ENCODE data around the gene TACC2. TPM values are rescaled to one million over a fixed set of nuclear protein-coding genes. Genes with fewer than 3 reads are reported as not detected.

Gene TACC2
- total RNA-seq, 1 donor from 2014 or later: 32.2 TPM

DNA sequence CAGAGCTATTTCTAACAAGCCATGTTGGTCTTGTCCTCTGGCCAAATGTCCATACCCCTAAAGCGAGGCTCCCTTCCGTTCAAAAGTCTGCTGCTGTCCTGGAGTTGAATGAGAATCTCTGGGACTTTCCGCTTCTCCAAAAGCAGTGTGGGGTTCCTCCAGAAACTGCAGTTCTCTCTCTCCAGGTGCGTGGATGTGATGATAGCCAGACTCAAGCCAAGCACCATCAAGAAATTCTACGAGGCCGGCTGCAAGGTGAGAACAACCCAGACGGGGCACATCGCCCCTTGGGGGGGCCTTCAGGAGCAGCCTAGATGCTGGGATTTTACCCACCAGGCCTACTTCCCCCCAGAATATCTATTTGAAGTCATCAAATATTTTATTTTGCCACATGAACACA, 308.6 kb downstream of the TACC2 start:
- no peak overlapping the region for H3K4me3 Mint-ChIP-seq (ENCODE audit: unreplicated experiment)
- H3K36me3 Mint-ChIP-seq (ENCODE audit: low read depth, unreplicated experiment): no peaks in the 10 kb centered on the region
- H3K4me1 Mint-ChIP-seq (ENCODE audit: unreplicated experiment): peaks cover 19% of the 10 kb centered on the region
- H3K9me3 Mint-ChIP-seq (ENCODE audit: unreplicated experiment): no peaks in the 10 kb centered on the region
- no peak for DNase-seq (ENCODE audit: low spot score)
- peaks cover 6% of the 10 kb centered on the region for H3K27me3 Mint-ChIP-seq (ENCODE audit: unreplicated experiment)
- TF ChIP-seq, protein P1, sequence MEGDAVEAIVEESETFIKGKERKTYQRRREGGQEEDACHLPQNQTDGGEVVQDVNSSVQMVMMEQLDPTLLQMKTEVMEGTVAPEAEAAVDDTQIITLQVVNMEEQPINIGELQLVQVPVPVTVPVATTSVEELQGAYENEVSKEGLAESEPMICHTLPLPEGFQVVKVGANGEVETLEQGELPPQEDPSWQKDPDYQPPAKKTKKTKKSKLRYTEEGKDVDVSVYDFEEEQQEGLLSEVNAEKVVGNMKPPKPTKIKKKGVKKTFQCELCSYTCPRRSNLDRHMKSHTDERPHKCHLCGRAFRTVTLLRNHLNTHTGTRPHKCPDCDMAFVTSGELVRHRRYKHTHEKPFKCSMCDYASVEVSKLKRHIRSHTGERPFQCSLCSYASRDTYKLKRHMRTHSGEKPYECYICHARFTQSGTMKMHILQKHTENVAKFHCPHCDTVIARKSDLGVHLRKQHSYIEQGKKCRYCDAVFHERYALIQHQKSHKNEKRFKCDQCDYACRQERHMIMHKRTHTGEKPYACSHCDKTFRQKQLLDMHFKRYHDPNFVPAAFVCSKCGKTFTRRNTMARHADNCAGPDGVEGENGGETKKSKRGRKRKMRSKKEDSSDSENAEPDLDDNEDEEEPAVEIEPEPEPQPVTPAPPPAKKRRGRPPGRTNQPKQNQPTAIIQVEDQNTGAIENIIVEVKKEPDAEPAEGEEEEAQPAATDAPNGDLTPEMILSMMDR (IDR thresholded peaks at IDR 0.05; ENCODE audit: unreplicated experiment): no peak
- no peak overlapping the region for H3K27ac Mint-ChIP-seq (ENCODE audit: unreplicated experiment)

DNA sequence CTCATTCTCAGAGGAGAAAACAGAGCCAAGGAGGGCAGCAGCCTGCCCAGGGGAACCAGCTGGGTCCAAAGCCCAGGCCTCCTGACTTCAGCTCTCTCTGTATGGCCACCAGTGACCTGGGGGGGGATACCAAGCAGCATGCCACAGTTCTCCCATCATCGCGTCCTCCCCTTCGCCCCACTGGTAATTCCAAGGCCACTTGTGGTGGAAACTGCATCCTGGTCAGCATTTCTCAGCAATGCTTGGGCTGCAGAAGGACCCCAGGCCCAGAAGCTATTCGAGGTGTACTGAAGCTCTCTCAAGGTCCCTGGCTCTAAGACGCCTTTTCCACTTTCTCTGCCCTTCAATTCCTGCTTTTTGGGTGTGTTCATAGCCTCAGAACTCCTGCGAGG, 309.2 kb downstream of the TACC2 start:
- H3K4me3 Mint-ChIP-seq (ENCODE audit: unreplicated experiment): no peak overlapping the region
- no peaks in the 10 kb centered on the region for H3K9me3 Mint-ChIP-seq (ENCODE audit: unreplicated experiment)
- TF ChIP-seq, protein P1 (IDR thresholded peaks at IDR 0.05; ENCODE audit: unreplicated experiment): no peak
- H3K36me3 Mint-ChIP-seq (ENCODE audit: low read depth, unreplicated experiment): no peaks in the 10 kb centered on the region
- no peak for DNase-seq (ENCODE audit: low spot score)
- H3K27ac Mint-ChIP-seq (ENCODE audit: unreplicated experiment): no peak overlapping the region
- peaks cover 6% of the 10 kb centered on the region for H3K27me3 Mint-ChIP-seq (ENCODE audit: unreplicated experiment)
- peaks cover 19% of the 10 kb centered on the region for H3K4me1 Mint-ChIP-seq (ENCODE audit: unreplicated experiment)

DNA sequence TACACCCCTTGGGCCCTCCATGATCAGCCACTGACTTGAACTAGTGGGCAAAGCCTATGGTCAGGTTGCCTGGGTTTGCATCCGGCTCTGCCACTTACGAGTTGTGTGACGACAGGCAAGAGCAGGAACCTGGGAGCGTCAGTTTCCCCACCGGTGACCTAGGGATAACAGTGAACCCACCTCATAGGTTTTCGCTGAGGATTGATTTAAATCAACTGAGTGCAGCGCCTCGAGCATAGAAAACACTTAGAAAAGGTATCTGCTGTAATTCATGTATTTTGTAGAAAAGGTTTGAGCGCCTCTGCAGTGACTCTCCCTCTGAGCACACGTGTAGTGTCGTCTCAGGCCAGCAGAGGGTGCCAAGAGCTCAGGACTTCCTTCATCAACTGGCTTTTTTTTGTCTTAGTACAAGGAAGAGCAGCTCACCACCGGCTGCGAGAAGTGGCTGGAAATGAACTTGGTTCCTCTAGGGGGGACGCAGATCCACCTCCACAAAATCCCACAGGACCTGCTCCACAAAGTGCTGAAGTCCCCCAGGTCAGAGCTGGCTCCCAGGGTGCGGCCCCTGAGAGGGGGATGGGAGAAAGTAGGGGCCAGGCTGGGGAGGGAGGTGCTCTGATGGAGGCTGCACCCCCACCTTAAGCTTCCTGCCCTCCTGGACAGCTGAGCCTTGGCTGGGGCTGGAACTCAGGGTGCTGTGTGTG, 309.8 kb downstream of the TACC2 start:
- Mint-ChIP-seq H3K27ac (ENCODE audit: unreplicated experiment) (no peak overlapping the region), H3K36me3 (ENCODE audit: low read depth, unreplicated experiment) (no peaks in the 10 kb centered on the region), H3K4me3 (ENCODE audit: unreplicated experiment) (no peak overlapping the region), H3K9me3 (ENCODE audit: unreplicated experiment) (no peaks in the 10 kb centered on the region), H3K4me1 (ENCODE audit: unreplicated experiment) (peaks cover 19% of the 10 kb centered on the region), H3K27me3 (ENCODE audit: unreplicated experiment) (peaks cover 6% of the 10 kb centered on the region)
- TF ChIP-seq, protein P1 (IDR thresholded peaks at IDR 0.05; ENCODE audit: unreplicated experiment): peak; percentile 80
- peak; percentile 69 for DNase-seq (ENCODE audit: low spot score)

DNA sequence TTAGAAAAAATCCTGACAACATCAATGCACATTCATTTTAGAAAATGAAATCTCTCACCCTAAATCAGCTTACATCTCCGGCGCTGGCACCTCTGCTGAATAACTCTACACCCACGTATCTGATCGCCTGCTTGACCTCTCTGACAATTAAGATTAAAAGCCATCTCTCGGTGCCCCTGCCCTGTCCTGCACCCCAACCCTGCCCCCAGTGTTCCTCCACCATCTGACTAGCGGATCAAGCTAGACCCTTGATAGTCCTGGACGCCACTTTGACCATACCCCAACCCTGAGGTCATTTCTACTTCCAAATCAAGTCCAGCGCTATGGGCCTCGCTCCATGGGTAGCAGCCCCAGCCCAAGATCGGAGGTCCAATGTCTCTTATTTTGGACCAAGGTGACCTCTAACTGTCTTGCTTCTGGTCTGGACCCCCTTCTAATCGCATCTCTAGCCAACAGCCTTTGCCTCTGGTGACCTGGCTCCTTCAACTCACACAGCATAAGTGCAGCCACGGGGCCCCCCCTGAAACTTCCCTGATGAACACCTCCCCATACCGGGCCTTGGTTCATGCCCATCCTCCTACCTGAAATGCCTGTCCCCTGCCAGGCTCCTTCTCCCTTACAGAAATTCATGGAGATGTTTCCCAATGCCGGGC, 310.6 kb downstream of the TACC2 start:
- Mint-ChIP-seq H3K4me1 (ENCODE audit: unreplicated experiment) (peaks cover 14% of the 10 kb centered on the region), H3K27me3 (ENCODE audit: unreplicated experiment) (peaks cover 6% of the 10 kb centered on the region), H3K4me3 (ENCODE audit: unreplicated experiment) (no peak overlapping the region), H3K27ac (ENCODE audit: unreplicated experiment) (no peak overlapping the region), H3K36me3 (ENCODE audit: low read depth, unreplicated experiment) (no peaks in the 10 kb centered on the region), H3K9me3 (ENCODE audit: unreplicated experiment) (no peaks in the 10 kb centered on the region)
- TF ChIP-seq, protein P1 (IDR thresholded peaks at IDR 0.05; ENCODE audit: unreplicated experiment): no peak
- no peak for DNase-seq (ENCODE audit: low spot score)
